PC-3 (cell line): Measurements from ENCODE around the gene SENP6. TPM values are rescaled to one million over a fixed set of nuclear protein-coding genes. Genes with fewer than 3 reads are reported as not detected.

Experiments used
- ATAC-seq: fragments of 200-7000 bp; cut with Tn5 transposase; 2 replicates; pipeline ENCODE4 v1.9.1; 2020; ENCODE audit warnings: mild to moderate bottlenecking, moderate library complexity
- BruUV-seq: library from RNA; stranded (reverse); fragments of 400-500 nt; replicated peaks from 2 replicates; lab custom pipeline; 2021; lab: Mats Ljungman, UMichigan
- CTCF ChIA-PET: fragments of 300-600 bp; sonication (Branson Sonifier 250); formaldehyde crosslinking; loops from one replicate; lab custom pipeline; 2022; ENCODE audit warnings: antibody characterized with exemption; lab: Charles Lee
- POLR2A ChIA-PET: fragments of 300-600 bp; sonication (Branson Sonifier 250); formaldehyde crosslinking; loops from one replicate; lab custom pipeline; 2022; ENCODE audit warnings: antibody characterized with exemption; ENCODE audit not compliant: unreplicated experiment; lab: Charles Lee
- DNase-seq: peaks from one replicate; pipeline ENCODE4 v3.0.0-alpha.2; 2015
- H2AFZ ChIP-seq: fragments of 300-600 bp; sonication (generic); 2 replicates; pipeline ENCODE4 v1.6.0; 2016; ENCODE audit warnings: antibody characterized with exemption, low read length
- H3F3A ChIP-seq: fragments of 300-600 bp; sonication (generic); one replicate; pipeline ENCODE4 v1.6.0; 2017; ENCODE audit warnings: antibody characterized with exemption, low read length, control low read depth, mild to moderate bottlenecking; ENCODE audit not compliant: unreplicated experiment
- H3K27ac ChIP-seq: fragments of 300-600 bp; sonication (generic); 2 replicates; pipeline ENCODE4 v1.5.1; 2016; ENCODE audit warnings: mild to moderate bottlenecking, low read length
- H3K27me3 ChIP-seq: fragments of 300-600 bp; sonication (generic); 2 replicates; pipeline ENCODE4 v1.6.1; 2016; ENCODE audit warnings: low read length, mixed read lengths
- H3K36me3 ChIP-seq: fragments of 300-600 bp; sonication (generic); 2 replicates; pipeline ENCODE4 v1.6.1; 2016; ENCODE audit warnings: low read depth, mixed run types, low read length, mixed read lengths
- H3K4me1 ChIP-seq: fragments of 300-600 bp; sonication (generic); 2 replicates; pipeline ENCODE4 v1.5.1; 2016; ENCODE audit warnings: low read length; ENCODE audit not compliant: insufficient read depth
- H3K4me2 ChIP-seq: fragments of 300-600 bp; sonication (generic); 2 replicates; pipeline ENCODE4 v1.6.0; 2016; ENCODE audit warnings: low read length
- H3K4me3 ChIP-seq: fragments of 300-600 bp; sonication (generic); 2 replicates; pipeline ENCODE4 v1.5.1; 2016; ENCODE audit warnings: mild to moderate bottlenecking, low read length, mixed read lengths
- H3K79me2 ChIP-seq: fragments of 300-600 bp; sonication (generic); 2 replicates; pipeline ENCODE4 v1.6.1; 2017; ENCODE audit warnings: low read length, mixed read lengths
- H3K9ac ChIP-seq: fragments of 300-600 bp; sonication (generic); 2 replicates; pipeline ENCODE4 v1.6.0; 2016; ENCODE audit warnings: mild to moderate bottlenecking, low read length
- H3K9me2 ChIP-seq: fragments of 300-600 bp; sonication (generic); replicated peaks from 2 replicates; pipeline ENCODE4 v1.6.1; 2016; ENCODE audit warnings: mixed run types, low read length, mixed read lengths
- H3K9me3 ChIP-seq: fragments of 300-600 bp; sonication (generic); 2 replicates; pipeline ENCODE4 v1.6.1; 2016; ENCODE audit warnings: low read length, mixed read lengths
- H4K20me1 ChIP-seq: fragments of 300-600 bp; sonication (generic); 2 replicates; pipeline ENCODE4 v1.6.1; 2016; ENCODE audit warnings: low read length, mixed read lengths
- EZH2 ChIP-seq: fragments of 300-600 bp; sonication (generic); IDR thresholded peaks from one replicate; pipeline ENCODE4 v1.6.1; 2017; ENCODE audit warnings: antibody characterized with exemption, mild to moderate bottlenecking, low read length; ENCODE audit not compliant: unreplicated experiment
- EZH2phosphoT487 ChIP-seq: fragments of 300-600 bp; sonication (generic); IDR thresholded peaks from 2 replicates; pipeline ENCODE4 v1.6.1; 2018; ENCODE audit warnings: mild to moderate bottlenecking, antibody characterized with exemption, low read length, borderline replicate concordance
- intact Hi-C: fragments of 100-400 bp; cut with micrococcal nuclease; formaldehyde crosslinking; loops from 2 replicates; pipeline ENCODE4 v1.9.0; 2023
- total RNA-seq: library from RNA; depleted of rRNA; stranded (reverse); fragments of >200 nt; gene quantifications from 2 replicates; pipeline ENCODE4 v1.2.3, GENCODE V29; 2014
- TF ChIP-seq, protein P1 (sequence below): fragments of 300-600 bp; sonication (generic); conservative IDR thresholded peaks from 2 replicates; pipeline ENCODE4 v1.5.1; 2017; ENCODE audit warnings: antibody characterized with exemption, low read depth, mild to moderate bottlenecking, low read length

Gene SENP6
- total RNA-seq, 1 experiment from 2014 or later: 36.3 TPM

GRCh38 chr6:75743971-75744370 is 142.3 kb downstream of the SENP6 start:
- intact Hi-C loops: no loop called here
- H3K4me1 ChIP-seq: peaks cover 11% of the 10 kb centered on the region
- ChIA-PET POLR2A (no interaction called here), CTCF (no interaction called here)
- H3K4me2 ChIP-seq: no peak overlapping the region
- DNase-seq: no peak
- H3K4me3 ChIP-seq: no peak overlapping the region
- no peak for ATAC-seq
- no peak overlapping the region for H3K9ac ChIP-seq
- H4K20me1 ChIP-seq: no peaks in the 10 kb centered on the region
- no peaks in the 10 kb centered on the region for H3K9me2 ChIP-seq
- H3K36me3 ChIP-seq: no peaks in the 10 kb centered on the region
- no peak overlapping the region for H3K27ac ChIP-seq
- no peaks in the 10 kb centered on the region for H3K27me3 ChIP-seq
- no peak overlapping the region for H2AFZ ChIP-seq
- TF ChIP-seq EZH2phosphoT487: no peak
- TF ChIP-seq, protein P1, sequence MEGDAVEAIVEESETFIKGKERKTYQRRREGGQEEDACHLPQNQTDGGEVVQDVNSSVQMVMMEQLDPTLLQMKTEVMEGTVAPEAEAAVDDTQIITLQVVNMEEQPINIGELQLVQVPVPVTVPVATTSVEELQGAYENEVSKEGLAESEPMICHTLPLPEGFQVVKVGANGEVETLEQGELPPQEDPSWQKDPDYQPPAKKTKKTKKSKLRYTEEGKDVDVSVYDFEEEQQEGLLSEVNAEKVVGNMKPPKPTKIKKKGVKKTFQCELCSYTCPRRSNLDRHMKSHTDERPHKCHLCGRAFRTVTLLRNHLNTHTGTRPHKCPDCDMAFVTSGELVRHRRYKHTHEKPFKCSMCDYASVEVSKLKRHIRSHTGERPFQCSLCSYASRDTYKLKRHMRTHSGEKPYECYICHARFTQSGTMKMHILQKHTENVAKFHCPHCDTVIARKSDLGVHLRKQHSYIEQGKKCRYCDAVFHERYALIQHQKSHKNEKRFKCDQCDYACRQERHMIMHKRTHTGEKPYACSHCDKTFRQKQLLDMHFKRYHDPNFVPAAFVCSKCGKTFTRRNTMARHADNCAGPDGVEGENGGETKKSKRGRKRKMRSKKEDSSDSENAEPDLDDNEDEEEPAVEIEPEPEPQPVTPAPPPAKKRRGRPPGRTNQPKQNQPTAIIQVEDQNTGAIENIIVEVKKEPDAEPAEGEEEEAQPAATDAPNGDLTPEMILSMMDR: no peak
- TF ChIP-seq EZH2: no peak
- H3K9me3 ChIP-seq: no peaks in the 10 kb centered on the region
- H3K79me2 ChIP-seq: no peaks in the 10 kb centered on the region
- no TSS peak for BruUV-seq
- peaks cover 5% of the 10 kb centered on the region for H3F3A ChIP-seq

DNA sequence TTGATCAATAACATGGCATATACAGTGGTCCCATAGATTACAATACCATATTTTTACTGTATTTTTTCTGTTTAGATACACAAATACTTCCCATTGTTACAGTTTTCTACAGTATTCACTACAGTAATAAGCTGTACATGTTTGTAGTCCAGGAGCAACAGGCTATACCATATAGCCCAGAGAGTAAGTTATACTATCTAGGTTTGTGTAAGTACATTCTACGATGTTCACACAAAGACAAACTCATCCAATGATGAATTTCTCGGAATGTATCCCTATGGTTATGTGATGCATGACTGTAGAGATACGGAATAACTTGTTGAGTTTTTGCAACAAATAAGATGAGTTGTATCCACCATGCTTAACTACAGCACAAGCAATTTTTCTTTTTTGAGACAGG is 143.7 kb downstream of the SENP6 start:
- DNase-seq: no peak
- no peak overlapping the region for H3K9ac ChIP-seq
- no peak overlapping the region for H3K27ac ChIP-seq
- peaks cover 11% of the 10 kb centered on the region for H3K4me1 ChIP-seq
- H3K27me3 ChIP-seq: no peaks in the 10 kb centered on the region
- H3F3A ChIP-seq: peaks cover 5% of the 10 kb centered on the region
- H3K79me2 ChIP-seq: peaks cover 13% of the 10 kb centered on the region
- intact Hi-C loops: no loop called here
- CTCF ChIA-PET: no interaction called here
- TF ChIP-seq EZH2 (no peak), EZH2phosphoT487 (no peak)
- TF ChIP-seq, protein P1: no peak
- H3K4me2 ChIP-seq: no peak overlapping the region
- POLR2A ChIA-PET: no interaction called here
- H2AFZ ChIP-seq: no peak overlapping the region
- no peaks in the 10 kb centered on the region for H3K9me2 ChIP-seq
- no peaks in the 10 kb centered on the region for H3K9me3 ChIP-seq
- BruUV-seq: no TSS peak
- no peaks in the 10 kb centered on the region for H3K36me3 ChIP-seq
- H3K4me3 ChIP-seq: no peak overlapping the region
- ATAC-seq: no peak
- no peaks in the 10 kb centered on the region for H4K20me1 ChIP-seq

GRCh38 chr6:75746221-75746620 is 144.5 kb downstream of the SENP6 start:
- H3F3A ChIP-seq: peaks cover 5% of the 10 kb centered on the region
- TF ChIP-seq EZH2phosphoT487 (no peak), EZH2 (no peak)
- TF ChIP-seq, protein P1: no peak
- peaks cover 21% of the 10 kb centered on the region for H3K79me2 ChIP-seq
- no peak overlapping the region for H3K9ac ChIP-seq
- H3K36me3 ChIP-seq: no peaks in the 10 kb centered on the region
- no peaks in the 10 kb centered on the region for H4K20me1 ChIP-seq
- no TSS peak for BruUV-seq
- H2AFZ ChIP-seq: no peak overlapping the region
- H3K9me2 ChIP-seq: no peaks in the 10 kb centered on the region
- no peaks in the 10 kb centered on the region for H3K27me3 ChIP-seq
- no peak overlapping the region for H3K4me3 ChIP-seq
- ATAC-seq (no peak), DNase-seq (no peak)
- ChIA-PET CTCF (no interaction called here), POLR2A (no interaction called here)
- no peak overlapping the region for H3K27ac ChIP-seq
- peaks cover 11% of the 10 kb centered on the region for H3K4me1 ChIP-seq
- no peaks in the 10 kb centered on the region for H3K9me3 ChIP-seq
- no peak overlapping the region for H3K4me2 ChIP-seq
- intact Hi-C loops: no loop called here
